H9 (cell line): Measurements from ENCODE around the gene CXCL6. TPM values are rescaled to one million over a fixed set of nuclear protein-coding genes. Genes with fewer than 3 reads are reported as not detected.

Source experiments
- DNase-seq: peaks from one replicate; pipeline ENCODE4 v3.0.0-alpha.2; 2017
- H2AFZ ChIP-seq: one replicate; pipeline ENCODE4 v1.6.1; 2013; ENCODE audit warnings: mild to moderate bottlenecking, low read length, control low read depth, moderate library complexity
- H2AK5ac ChIP-seq: 2 replicates; pipeline ENCODE4 v1.6.1; 2013; ENCODE audit warnings: low read length, control low read depth, mixed read lengths; ENCODE audit not compliant: insufficient read length
- H2BK120ac ChIP-seq: one replicate; pipeline ENCODE4 v1.6.1; 2013; ENCODE audit warnings: low read depth, mild to moderate bottlenecking, low read length, control low read depth, inconsistent platforms; ENCODE audit not compliant: poor library complexity, severe bottlenecking
- H2BK12ac ChIP-seq: 2 replicates; pipeline ENCODE4 v1.6.1; 2013; ENCODE audit warnings: low read length, control low read depth, mixed read lengths, low read depth; ENCODE audit not compliant: insufficient read length
- H2BK15ac ChIP-seq: 2 replicates; pipeline ENCODE4 v1.6.1; 2013; ENCODE audit warnings: low read depth, low read length, control low read depth
- H2BK20ac ChIP-seq: one replicate; pipeline ENCODE4 v1.6.1; 2013; ENCODE audit warnings: low read depth, mild to moderate bottlenecking, low read length, control low read depth, inconsistent platforms; ENCODE audit not compliant: poor library complexity, severe bottlenecking
- H2BK5ac ChIP-seq: 2 replicates; pipeline ENCODE4 v1.6.1; 2013; ENCODE audit warnings: low read length, control low read depth, mixed read lengths; ENCODE audit not compliant: insufficient read length
- H3K14ac ChIP-seq: 2 replicates; pipeline ENCODE4 v1.6.1; 2013; ENCODE audit warnings: low read length, control low read depth; ENCODE audit not compliant: insufficient read depth
- H3K18ac ChIP-seq: 2 replicates; pipeline ENCODE4 v1.6.1; 2013; ENCODE audit warnings: low read depth, mild to moderate bottlenecking, mixed read lengths, low read length, control low read depth; ENCODE audit not compliant: insufficient read length
- H3K23ac ChIP-seq: 2 replicates; pipeline ENCODE4 v1.6.1; 2013; ENCODE audit warnings: low read length, control low read depth, mixed read lengths, low read depth; ENCODE audit not compliant: insufficient read length
- H3K23me2 ChIP-seq: 2 replicates; pipeline ENCODE4 v1.6.1; 2013; ENCODE audit warnings: low read depth, mild to moderate bottlenecking, mixed read lengths, low read length, control low read depth; ENCODE audit not compliant: insufficient read length, poor library complexity, severe bottlenecking
- H3K27ac ChIP-seq: 2 replicates; pipeline ENCODE4 v1.5.1; 2013; ENCODE audit warnings: low read length, control low read depth, mixed read lengths, low read depth; ENCODE audit not compliant: insufficient read length
- H3K27me3 ChIP-seq: 2 replicates; pipeline ENCODE4 v1.6.1; 2013; ENCODE audit warnings: low read length, control low read depth, inconsistent platforms; ENCODE audit not compliant: insufficient read depth
- H3K4ac ChIP-seq: 2 replicates; pipeline ENCODE4 v1.6.1; 2013; ENCODE audit warnings: low read depth, mild to moderate bottlenecking, control low read depth, inconsistent platforms, low read length, moderate library complexity
- H3K4me1 ChIP-seq: 2 replicates; pipeline ENCODE4 v1.6.1; 2013; ENCODE audit warnings: low read length, control low read depth, inconsistent platforms; ENCODE audit not compliant: insufficient read depth
- H3K4me2 ChIP-seq: 2 replicates; pipeline ENCODE4 v1.6.1; 2013; ENCODE audit warnings: low read length, control low read depth, mixed read lengths; ENCODE audit not compliant: insufficient read length, insufficient read depth
- H3K56ac ChIP-seq: 2 replicates; pipeline ENCODE4 v1.6.1; 2013; ENCODE audit warnings: low read depth, mild to moderate bottlenecking, mixed read lengths, low read length, control low read depth; ENCODE audit not compliant: insufficient read length
- H3K79me1 ChIP-seq: 2 replicates; pipeline ENCODE4 v1.6.1; 2013; ENCODE audit warnings: low read depth, mild to moderate bottlenecking, moderate library complexity, low read length, control low read depth, inconsistent platforms; ENCODE audit not compliant: insufficient read depth, poor library complexity, severe bottlenecking
- H3K79me2 ChIP-seq: 2 replicates; pipeline ENCODE4 v1.6.1; 2013; ENCODE audit warnings: low read length, control low read depth, inconsistent platforms; ENCODE audit not compliant: insufficient read depth
- H3K9ac ChIP-seq: 2 replicates; pipeline ENCODE4 v1.6.1; 2013; ENCODE audit warnings: low read length, control low read depth, mixed read lengths; ENCODE audit not compliant: insufficient read length; ENCODE audit errors: extremely low read depth
- H3K9me3 ChIP-seq: one replicate; pipeline ENCODE4 v1.6.1; 2013; ENCODE audit warnings: low read depth, low read length, inconsistent platforms; ENCODE audit not compliant: control insufficient read depth
- H3T11ph ChIP-seq: one replicate; pipeline ENCODE4 v1.6.1; 2013; ENCODE audit warnings: mild to moderate bottlenecking, low read length, control low read depth, inconsistent platforms
- H4K20me1 ChIP-seq: one replicate; pipeline ENCODE4 v1.6.1; 2013; ENCODE audit not compliant: control insufficient read depth, insufficient read length, insufficient read depth
- H4K5ac ChIP-seq: 2 replicates; pipeline ENCODE4 v1.6.1; 2013; ENCODE audit warnings: low read depth, mild to moderate bottlenecking, mixed read lengths, low read length, control low read depth; ENCODE audit not compliant: insufficient read length
- H4K8ac ChIP-seq: replicated peaks from 2 replicates; pipeline ENCODE4 v1.6.1; 2013; ENCODE audit warnings: low read length, control low read depth, mixed read lengths, low read depth; ENCODE audit not compliant: insufficient read length
- H4K91ac ChIP-seq: 2 replicates; pipeline ENCODE4 v1.6.1; 2013; ENCODE audit warnings: low read depth, mild to moderate bottlenecking, moderate library complexity, mixed read lengths, low read length, control low read depth; ENCODE audit not compliant: insufficient read length
- H3K27ac Mint-ChIP-seq, 3 experiments: 2 replicates in 2 of 3; 3 replicates in 1 of 3; pipeline ENCODE4 v1.8.0; 2020 to 2021; ENCODE audit warnings: mixed read lengths in 3 of 3, mild to moderate bottlenecking in 1 of 3, moderate library complexity in 1 of 3
- H3K27me3 Mint-ChIP-seq: 2 replicates; pipeline ENCODE4 v1.8.0; 2021; ENCODE audit warnings: low read depth, mild to moderate bottlenecking, moderate library complexity, mixed read lengths
- H3K36me3 Mint-ChIP-seq, 3 experiments: 2 replicates in 2 of 3; 3 replicates in 1 of 3; pipeline ENCODE4 v1.8.0; 2020 to 2021; ENCODE audit warnings: low read depth in 3 of 3, mixed read lengths in 3 of 3; ENCODE audit not compliant: insufficient read depth in 1 of 3
- H3K4me1 Mint-ChIP-seq, 2 experiments: 2 replicates each; pipeline ENCODE4 v1.8.0; 2020; ENCODE audit warnings: mixed read lengths in 2 of 2
- H3K4me3 Mint-ChIP-seq, 2 experiments: 2 replicates in 1 of 2; 3 replicates in 1 of 2; pipeline ENCODE4 v1.8.0; 2020 to 2021; ENCODE audit warnings: mild to moderate bottlenecking in 2 of 2, mixed read lengths in 2 of 2, moderate library complexity in 1 of 2
- H3K9me3 Mint-ChIP-seq, 2 experiments: 2 replicates in 1 of 2; 3 replicates in 1 of 2; pipeline ENCODE4 v1.8.0; 2020; ENCODE audit warnings: mild to moderate bottlenecking in 2 of 2, mixed read lengths in 2 of 2, moderate library complexity in 1 of 2
- CTCF ChIP-seq: fragments of 200-600 bp; sonication (generic); conservative IDR thresholded peaks from 3 replicates; pipeline ENCODE4 v1.8.0; 2021; ENCODE audit warnings: antibody characterized with exemption, mild to moderate bottlenecking
- total RNA-seq: library from RNA; stranded (reverse); gene quantifications from 2 replicates; pipeline ENCODE4 v1.2.1, GENCODE V29; 2021

The CXCL6 gene
- total RNA-seq, 1 experiment from 2014 or later = 0.85 TPM

GRCh38 chr4:73856518-73856917, 20.0 kb downstream of the CXCL6 start:
- Histone ChIP-seq H3K9me3 (no peaks in the 10 kb centered on the region), H2BK5ac (no peak overlapping the region), H2BK120ac (no peak overlapping the region), H3K4ac (no peak overlapping the region), H2BK20ac (no peak overlapping the region), H2AFZ (no peak overlapping the region), H3K56ac (no peak overlapping the region), H3K79me2 (no peaks in the 10 kb centered on the region), H3K79me1 (no peaks in the 10 kb centered on the region), H3K4me2 (no peak overlapping the region), H3K27me3 (no peaks in the 10 kb centered on the region), H3K27ac (no peak overlapping the region), H3K4me1 (no peaks in the 10 kb centered on the region; the same call in 1 of the 2 replicates), H3K23ac (no peak overlapping the region), H3K14ac (no peak overlapping the region), H3K9ac (no peak overlapping the region), H3K18ac (no peak overlapping the region), H3K23me2 (no peaks in the 10 kb centered on the region), H3T11ph (no peak overlapping the region), H4K5ac (no peak overlapping the region), H2BK15ac (no peak overlapping the region), H2BK12ac (no peak overlapping the region), H4K20me1 (no peaks in the 10 kb centered on the region), H4K8ac (no peak overlapping the region), H4K91ac (no peak overlapping the region), H2AK5ac (no peak overlapping the region)
- TF ChIP-seq CTCF = no peak
- Mint-ChIP-seq H3K9me3 (no peaks in the 10 kb centered on the region), H3K4me3 (no peak overlapping the region), H3K4me1 (peaks cover 4 to 6% of the 10 kb centered on the region in 2 experiments; a peak in 3 of 4 replicates), H3K36me3 (no peaks in the 10 kb centered on the region), H3K27me3 (peaks cover 5% of the 10 kb centered on the region), H3K27ac (no peak overlapping the region)
- DNase-seq = no peak
